GM21717 (cell line): ENCODE measurements around the gene SIPA1L3.

Experiments used
- ATAC-seq: cut with Tn5 transposase; IDR thresholded peaks from one replicate; pipeline ENCODE4 v1.9.1; 2021; ENCODE audit warnings: mild to moderate bottlenecking, moderate library complexity; ENCODE audit not compliant: unreplicated experiment

The SIPA1L3 gene

DNA sequence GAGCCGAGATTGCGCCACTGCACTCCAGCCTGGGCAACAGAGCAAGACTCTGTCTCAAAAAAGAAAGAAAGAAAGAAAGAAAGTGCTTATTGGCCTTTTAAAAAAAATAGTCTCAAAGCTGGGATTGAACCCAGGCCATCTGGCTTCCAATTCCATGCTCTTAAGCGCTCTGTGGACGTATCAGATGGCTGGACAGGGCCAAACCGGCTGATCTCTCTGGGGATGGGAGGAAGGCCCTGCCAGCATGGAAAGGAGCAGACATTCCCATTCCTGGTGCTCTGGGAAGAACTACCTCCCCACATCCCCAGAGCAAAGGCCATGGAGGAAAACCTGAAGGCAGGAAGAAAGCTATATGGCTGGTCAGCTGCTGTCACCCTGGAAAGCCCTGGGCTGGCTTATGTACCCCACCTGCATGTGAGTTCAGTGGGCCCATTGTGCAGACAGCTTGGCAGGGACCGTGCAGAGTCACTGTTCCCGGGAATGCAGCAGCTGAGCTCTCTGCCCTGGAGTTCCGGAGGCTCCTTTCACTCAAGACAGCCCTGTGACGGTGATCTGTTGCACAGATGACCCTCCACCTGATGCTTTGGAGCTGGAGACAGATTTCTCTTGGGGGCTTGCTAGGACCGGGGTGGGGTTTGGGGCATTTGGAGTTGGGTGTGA is 84.3 kb downstream of the SIPA1L3 start:
- ATAC-seq = no peak

GRCh38 chr19:37991841-37992248 is 84.8 kb downstream of the SIPA1L3 start:
- no peak for ATAC-seq

DNA sequence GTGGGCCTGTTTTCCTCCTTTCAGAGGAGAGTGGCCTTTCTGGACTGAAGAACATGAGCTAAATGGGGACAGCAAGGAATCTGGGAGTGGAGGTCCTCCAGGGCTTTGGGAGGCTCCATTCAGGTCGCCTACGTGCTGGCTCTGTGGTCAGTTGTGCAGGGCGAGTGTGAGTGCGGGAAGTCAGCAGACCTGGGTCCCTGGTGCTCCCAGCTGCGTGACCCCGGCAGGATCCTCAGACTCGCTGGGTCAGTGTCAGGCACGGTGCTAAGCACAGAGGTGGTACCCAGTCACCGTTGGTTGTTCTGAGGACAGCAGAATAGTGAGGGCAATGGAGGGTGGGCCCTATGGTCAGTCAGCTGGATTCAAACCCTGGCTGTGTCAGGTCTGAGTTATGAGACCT is 85.8 kb downstream of the SIPA1L3 start:
- ATAC-seq = no peak

DNA sequence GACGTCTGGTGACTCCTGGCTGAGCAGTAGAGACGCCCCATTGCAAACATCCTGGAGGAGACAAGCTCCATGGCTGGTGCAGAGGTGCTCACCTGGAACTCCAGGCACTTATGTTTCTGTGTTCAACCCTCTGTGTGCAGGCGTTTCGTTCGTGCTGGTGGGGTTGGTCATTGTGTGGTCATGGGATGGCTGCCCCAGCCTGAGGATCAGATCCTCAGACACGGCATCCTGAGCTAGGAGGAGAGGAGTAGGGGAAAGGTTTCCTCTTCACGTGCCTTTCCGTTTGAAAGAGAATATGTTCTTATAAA is 87.8 kb downstream of the SIPA1L3 start:
- no peak for ATAC-seq

GRCh38 chr19:37995346-37995745 is 88.3 kb downstream of the SIPA1L3 start:
- ATAC-seq = no peak

- no peak for ATAC-seq
Observed at GRCh38 chr19:37997911-37998344, 90.9 kb downstream of the SIPA1L3 start.

- no peak for ATAC-seq
Observed at GRCh38 chr19:37998801-37999308, 91.8 kb downstream of the SIPA1L3 start.

DNA sequence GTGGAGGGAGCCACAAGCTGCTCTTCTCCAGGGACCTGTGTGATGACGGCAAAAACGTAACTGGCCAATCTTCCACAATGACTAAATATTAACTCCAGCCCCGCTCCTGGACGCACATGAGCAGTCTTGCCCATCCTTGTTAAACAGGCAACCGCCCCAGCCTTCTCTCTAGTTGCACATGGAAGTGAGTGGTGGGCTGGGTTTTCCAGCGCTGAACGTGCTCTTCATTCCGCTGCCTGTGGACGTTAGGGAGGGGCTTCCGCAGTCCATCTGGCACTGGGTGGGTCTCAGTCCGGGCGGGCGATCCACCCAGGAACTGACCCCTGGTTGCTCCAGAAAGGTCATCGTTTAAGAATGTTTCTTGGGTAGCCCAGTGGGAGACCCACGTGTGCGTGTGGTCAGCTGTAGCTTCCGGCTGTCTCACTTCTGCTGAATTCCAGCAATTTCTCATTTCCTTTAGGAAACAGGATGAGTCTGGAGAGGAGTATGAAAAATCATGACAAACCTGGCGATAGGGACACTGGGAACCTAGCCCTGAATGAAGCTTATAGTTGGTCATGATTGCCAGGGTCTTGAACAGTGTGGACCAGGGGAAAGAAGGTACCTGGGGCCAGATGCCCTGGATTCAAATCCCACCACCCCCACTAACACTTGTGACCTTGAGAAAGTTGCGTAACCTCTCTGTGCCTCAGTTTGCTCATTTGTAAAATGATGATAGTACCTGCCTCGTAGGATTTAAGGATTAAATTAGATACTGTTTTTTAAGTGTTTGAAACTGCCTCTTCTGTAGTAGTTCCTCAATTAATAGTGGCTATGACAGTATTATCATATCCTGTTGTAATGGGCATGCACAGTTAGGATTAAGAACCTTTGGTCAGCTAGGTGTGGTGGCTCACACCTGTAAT is 92.6 kb downstream of the SIPA1L3 start:
- no peak for ATAC-seq

DNA sequence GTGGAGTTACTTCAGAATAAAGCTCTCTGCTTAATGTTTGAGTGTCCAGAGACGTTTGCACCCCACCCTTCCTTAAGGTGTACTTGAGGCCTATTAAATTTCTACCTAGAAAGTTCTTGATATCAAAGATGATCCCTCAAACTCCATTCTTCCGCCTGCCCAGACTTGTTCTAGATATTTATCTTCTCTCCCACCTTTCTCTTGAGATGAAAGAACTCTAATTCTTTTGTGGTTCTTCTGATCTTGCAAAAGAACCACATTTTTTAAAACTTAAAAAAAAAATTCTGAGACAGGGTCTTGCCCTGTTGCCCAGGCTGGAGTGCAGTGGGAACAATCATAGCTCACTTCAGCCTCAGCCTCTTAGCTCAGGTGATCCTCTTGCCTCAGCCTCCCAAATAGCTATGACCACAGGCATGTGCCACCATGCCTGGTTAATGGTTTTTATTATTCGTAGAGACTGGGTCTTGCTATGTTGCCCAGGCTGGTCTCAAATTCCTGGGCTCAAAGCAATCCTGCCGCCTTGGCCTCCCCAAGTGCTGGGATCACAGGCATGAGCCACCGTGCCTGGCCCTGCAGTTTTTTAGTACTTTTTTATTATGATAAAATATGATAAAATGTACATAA is 94.3 kb downstream of the SIPA1L3 start:
- ATAC-seq = no peak

- no peak for ATAC-seq
Observed at GRCh38 chr19:38003438-38004185, 96.6 kb downstream of the SIPA1L3 start.

DNA sequence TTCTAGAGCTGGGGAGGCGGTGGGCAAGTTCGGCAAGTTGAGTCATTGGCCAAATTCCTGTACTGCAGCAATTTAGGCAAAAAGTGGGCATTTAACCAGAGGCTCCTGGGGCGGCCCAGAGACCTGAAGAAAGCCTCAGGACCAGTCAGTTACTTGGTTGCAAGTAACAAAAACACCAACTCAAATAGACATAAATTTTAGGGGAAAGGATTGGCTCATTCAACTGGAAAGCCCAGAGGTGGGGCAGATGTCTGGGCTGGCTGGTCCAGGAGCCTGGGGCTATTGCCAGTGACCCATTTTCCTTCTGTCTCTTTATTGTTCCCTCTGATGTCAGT is 97.1 kb downstream of the SIPA1L3 start:
- ATAC-seq = no peak

DNA sequence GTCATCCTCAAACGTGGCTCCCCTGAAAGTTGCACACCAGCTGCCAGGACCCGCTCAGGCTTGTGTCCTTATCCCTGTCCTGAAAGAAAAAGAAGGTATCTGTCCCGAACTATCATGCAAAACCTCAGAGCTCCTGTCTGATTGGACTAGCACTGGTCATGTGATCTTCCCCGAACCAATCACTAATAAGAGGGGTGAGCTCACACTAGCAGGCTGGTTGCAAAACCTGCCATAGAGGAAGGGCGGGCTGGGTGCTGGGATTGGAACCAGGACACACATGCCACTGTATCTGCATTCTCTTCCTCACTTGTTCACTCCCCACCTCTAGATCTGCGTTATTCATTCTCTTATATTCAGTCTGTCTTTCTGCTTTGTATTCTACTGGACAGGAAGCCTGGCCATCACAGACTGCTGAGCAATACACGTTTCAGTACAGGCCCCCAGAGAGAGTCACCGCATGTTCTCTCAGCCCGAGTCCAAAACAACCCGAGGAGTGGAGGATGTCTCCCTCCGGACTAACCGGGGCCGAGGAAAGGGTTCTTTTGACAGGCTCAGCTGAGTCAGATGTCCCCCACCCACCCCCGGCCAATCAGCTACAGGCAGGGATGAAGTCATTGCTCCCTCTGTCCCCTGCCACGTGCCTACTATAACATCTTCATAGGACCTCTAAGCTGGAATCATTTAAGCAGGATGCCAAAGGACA is 97.7 kb downstream of the SIPA1L3 start:
- no peak for ATAC-seq

DNA sequence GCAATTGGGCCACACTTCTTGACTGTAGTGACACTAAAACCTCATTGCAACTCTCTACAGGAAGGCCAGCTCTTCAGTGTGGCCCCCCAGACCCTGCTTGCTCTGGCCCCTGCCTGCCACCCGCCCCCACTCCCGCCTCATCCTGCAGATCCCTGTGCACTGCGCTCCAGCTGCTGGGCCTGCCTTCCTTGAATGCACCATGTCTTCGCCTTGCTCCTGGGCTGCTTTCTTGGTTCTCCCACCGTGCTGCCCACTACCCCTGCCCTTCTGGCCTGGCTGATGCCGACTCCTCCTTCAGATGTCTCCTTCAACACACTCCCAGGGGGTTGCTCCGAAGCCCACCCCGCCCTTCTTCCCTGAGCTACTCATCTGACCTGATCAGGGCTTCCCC is 98.2 kb downstream of the SIPA1L3 start:
- no peak for ATAC-seq

DNA sequence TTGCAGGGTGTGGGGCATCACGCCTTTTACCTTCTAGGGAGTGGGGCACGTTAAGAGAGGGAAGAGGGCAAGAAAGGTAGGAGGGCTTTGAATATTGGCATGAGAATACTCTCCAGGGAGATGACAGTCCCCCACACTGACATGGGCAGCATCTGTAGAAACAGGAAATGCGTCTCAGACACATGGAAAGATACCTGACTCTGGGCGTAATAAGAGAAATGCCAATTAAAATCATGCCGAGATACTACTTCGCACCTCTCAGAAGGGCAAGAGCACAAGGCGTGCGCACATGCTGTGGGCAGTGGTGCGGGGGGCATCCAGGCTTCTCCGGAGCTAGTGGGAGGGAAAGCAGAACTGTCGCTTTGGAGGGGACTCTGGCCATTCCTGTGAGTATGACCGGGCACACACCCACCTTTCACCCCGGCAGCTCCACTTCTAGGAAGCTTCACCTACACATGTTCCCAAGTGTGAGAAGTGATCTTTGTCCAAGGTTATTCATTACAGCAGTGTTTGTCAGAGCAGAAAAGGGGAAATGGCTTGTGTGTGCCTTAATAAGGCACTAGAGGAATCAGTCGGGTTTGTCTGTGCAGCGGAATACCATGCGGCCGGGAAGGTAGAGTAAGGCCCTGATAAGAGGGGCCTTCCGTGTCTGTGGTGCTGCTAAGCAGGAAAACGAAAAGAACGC is 99.5 kb downstream of the SIPA1L3 start:
- no peak for ATAC-seq

DNA sequence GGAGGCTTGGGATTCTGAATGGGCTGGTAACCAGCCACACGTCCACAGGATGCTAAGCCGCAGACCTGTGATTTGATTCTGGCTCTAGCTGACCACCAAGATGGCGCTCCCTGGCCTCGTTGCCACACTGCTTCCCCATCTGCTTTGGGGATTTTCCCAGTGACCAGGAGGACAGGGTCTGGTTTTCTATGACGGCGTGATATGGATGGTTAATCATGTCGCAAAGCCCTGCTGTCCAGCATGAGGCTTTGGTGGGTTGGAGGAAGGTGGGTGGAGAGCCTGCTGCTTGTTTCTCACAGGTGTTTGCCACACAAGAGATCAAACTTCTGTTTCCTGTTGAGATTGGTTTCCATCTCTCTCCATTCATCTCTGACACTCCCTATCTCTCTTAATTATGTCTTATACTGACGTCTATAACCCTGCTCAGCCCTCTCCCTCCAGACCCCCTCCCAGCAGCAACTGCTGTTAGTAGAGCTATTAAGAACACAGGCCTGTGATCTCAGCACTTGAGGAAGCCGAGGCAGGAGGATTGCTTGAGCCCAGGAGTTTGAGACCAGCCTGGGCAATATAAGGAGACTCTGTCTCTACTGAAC is 102.7 kb downstream of the SIPA1L3 start:
- no peak for ATAC-seq

DNA sequence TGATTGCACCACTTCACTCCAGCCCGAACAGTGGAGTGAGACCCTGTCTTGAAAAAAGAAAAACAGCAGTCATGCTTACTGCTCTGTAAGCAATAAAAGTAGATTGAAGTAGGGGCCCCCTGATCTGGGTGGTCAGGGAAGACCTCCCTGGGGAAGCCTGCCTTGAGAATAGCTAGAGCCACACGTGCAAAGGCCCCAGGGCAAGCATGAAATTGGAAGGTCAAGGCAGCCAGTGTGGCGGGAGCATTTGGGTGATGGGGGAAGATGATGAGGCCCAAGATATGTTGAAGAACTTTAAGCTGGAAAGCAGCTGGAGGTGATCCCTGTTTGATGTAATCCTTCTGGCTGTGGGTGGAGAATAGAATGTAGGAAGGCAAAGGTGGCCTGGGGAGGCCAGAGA is 104.4 kb downstream of the SIPA1L3 start:
- no peak for ATAC-seq

DNA sequence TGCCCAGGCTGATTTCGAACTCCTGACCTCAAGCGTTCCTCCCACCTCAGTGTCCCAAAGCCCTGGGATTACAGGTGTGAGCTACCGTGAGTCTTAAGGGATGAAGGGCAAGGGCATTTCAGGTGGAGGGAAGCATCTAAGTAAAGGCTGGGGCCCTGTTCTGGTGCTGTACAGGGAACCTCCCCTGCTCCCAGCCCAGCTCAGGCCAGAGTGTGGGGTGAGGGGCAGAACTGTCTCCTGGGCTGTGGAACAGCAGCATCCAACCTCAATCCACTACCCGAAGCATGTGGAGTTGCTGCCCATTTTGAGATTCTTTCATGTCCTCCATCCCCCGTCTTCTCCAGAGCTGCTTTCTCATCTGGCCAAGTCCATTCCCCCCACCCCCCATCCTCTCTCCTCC is 105.3 kb downstream of the SIPA1L3 start:
- no peak for ATAC-seq

GRCh38 chr19:38012944-38013343 is 105.9 kb downstream of the SIPA1L3 start:
- ATAC-seq = no peak

GRCh38 chr19:38013913-38014580 is 107.0 kb downstream of the SIPA1L3 start:
- no peak for ATAC-seq
